DOHH2 (cell line): Measurements from ENCODE around the gene HPSE2.

Experiments
- H3F3A ChIP-seq: fragments of 200-600 bp; sonication (generic), shearing (Covaris generic); 2 replicates; pipeline ENCODE4 v1.6.0; 2016; ENCODE audit warnings: antibody characterized with exemption, mild to moderate bottlenecking; ENCODE audit not compliant: control insufficient read depth, insufficient read depth
- H3K27ac ChIP-seq: fragments of 200-600 bp; sonication (generic); 2 replicates; pipeline ENCODE4 v1.5.1; 2014; ENCODE audit warnings: low read depth, mild to moderate bottlenecking, low read length, moderate library complexity
- H3K27me3 ChIP-seq: fragments of 200-600 bp; sonication (generic); 2 replicates; pipeline ENCODE4 v1.6.1; 2014; ENCODE audit warnings: mild to moderate bottlenecking, low read length, mixed read lengths; ENCODE audit not compliant: control insufficient read depth
- H3K36me3 ChIP-seq: fragments of 200-600 bp; sonication (generic); 2 replicates; pipeline ENCODE4 v1.6.1; 2014; ENCODE audit warnings: mild to moderate bottlenecking, low read length, moderate library complexity, mixed read lengths; ENCODE audit not compliant: control insufficient read depth
- H3K4me1 ChIP-seq: fragments of 200-600 bp; sonication (generic); 2 replicates; pipeline ENCODE4 v1.6.1; 2014; ENCODE audit warnings: mild to moderate bottlenecking, low read length, mixed read lengths; ENCODE audit not compliant: control insufficient read depth
- H3K4me2 ChIP-seq: fragments of 200-600 bp; sonication (generic); 2 replicates; pipeline ENCODE4 v1.6.0; 2014; ENCODE audit warnings: mild to moderate bottlenecking, low read length, moderate library complexity
- H3K4me3 ChIP-seq: fragments of 200-600 bp; sonication (generic); 2 replicates; pipeline ENCODE4 v1.5.1; 2014; ENCODE audit warnings: mild to moderate bottlenecking, low read length, mixed read lengths
- H3K79me2 ChIP-seq: fragments of 200-600 bp; sonication (generic); 2 replicates; pipeline ENCODE4 v1.6.1; 2014; ENCODE audit warnings: mild to moderate bottlenecking, low read length, mixed read lengths; ENCODE audit not compliant: control insufficient read depth
- H3K9me2 ChIP-seq: fragments of 200-600 bp; sonication (generic); replicated peaks from 2 replicates; pipeline ENCODE4 v1.6.1; 2014; ENCODE audit warnings: mild to moderate bottlenecking, low read length, mixed read lengths; ENCODE audit not compliant: control insufficient read depth
- H3K9me3 ChIP-seq: fragments of 200-600 bp; sonication (generic); 2 replicates; pipeline ENCODE4 v1.6.1; 2014; ENCODE audit warnings: antibody characterized with exemption, low read length, mixed read lengths; ENCODE audit not compliant: control insufficient read depth, insufficient read depth
- H4K20me1 ChIP-seq: fragments of 200-600 bp; sonication (generic); 2 replicates; pipeline ENCODE4 v1.6.0; 2014; ENCODE audit warnings: low read depth, mild to moderate bottlenecking, antibody characterized with exemption, low read length, moderate library complexity; ENCODE audit not compliant: control insufficient read depth, insufficient read depth
- EZH2phosphoT487 ChIP-seq: fragments of 200-600 bp; sonication (generic); IDR thresholded peaks from 2 replicates; pipeline ENCODE4 v1.6.1; 2017; ENCODE audit warnings: borderline replicate concordance, mild to moderate bottlenecking, antibody characterized with exemption, low read length, moderate library complexity, mixed read lengths
- TF ChIP-seq, protein P1 (sequence below): fragments of 200-600 bp; sonication (generic); IDR thresholded peaks from one replicate; pipeline ENCODE4 v1.5.1; 2014; ENCODE audit warnings: antibody characterized with exemption, mild to moderate bottlenecking, low read depth, low read length; ENCODE audit not compliant: poor library complexity, severe bottlenecking

The HPSE2 gene

DNA sequence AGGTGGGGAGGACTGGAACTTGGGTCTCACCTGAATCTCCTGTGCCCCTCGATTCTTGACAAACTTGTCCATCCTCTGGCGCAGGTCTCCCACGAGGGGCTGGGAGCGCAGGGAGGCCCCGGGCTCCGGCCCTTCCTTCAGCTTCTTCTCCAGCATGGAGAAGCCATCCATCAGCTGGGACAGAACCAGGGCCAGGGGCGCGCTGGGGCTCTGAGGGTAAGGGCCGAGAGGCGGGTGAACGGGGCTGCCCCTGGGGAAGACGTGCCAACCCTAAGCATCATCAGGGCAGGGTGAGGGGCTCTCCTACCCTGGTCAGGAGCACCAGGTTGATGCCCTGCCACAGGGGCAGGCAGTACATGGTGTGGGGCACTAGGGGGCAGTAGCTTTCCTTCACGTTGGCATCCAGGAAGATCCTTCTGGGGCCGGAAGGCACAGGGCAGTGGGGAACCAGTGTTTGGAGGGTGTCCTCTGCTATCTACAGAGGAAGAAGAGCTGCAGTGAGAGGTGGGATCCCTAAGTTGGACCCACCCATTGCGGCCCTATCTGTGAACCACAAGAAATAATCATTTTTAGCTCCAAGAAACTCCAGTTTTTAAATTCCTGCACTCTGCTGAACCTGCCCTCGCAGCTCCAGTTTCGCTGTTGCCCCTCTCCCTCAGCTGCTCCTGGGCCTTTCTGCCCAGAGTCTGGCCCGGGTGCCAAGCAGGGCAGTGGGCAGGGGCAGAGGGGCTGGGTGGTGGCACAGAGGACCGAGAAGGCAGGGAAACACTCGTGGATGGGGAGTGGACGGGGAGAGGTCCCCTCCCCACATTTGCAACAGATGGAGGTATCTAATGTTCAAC, 809.9 kb downstream of the HPSE2 start:
- H3K4me2 ChIP-seq, result no peak overlapping the region
- H3K27ac ChIP-seq, result no peak overlapping the region
- TF ChIP-seq, protein P1, sequence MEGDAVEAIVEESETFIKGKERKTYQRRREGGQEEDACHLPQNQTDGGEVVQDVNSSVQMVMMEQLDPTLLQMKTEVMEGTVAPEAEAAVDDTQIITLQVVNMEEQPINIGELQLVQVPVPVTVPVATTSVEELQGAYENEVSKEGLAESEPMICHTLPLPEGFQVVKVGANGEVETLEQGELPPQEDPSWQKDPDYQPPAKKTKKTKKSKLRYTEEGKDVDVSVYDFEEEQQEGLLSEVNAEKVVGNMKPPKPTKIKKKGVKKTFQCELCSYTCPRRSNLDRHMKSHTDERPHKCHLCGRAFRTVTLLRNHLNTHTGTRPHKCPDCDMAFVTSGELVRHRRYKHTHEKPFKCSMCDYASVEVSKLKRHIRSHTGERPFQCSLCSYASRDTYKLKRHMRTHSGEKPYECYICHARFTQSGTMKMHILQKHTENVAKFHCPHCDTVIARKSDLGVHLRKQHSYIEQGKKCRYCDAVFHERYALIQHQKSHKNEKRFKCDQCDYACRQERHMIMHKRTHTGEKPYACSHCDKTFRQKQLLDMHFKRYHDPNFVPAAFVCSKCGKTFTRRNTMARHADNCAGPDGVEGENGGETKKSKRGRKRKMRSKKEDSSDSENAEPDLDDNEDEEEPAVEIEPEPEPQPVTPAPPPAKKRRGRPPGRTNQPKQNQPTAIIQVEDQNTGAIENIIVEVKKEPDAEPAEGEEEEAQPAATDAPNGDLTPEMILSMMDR, result peak; percentile 90
- TF ChIP-seq EZH2phosphoT487, result no peak
- H3K4me1 ChIP-seq, result no peaks in the 10 kb centered on the region
- no peaks in the 10 kb centered on the region for H3K27me3 ChIP-seq
- H3K79me2 ChIP-seq, result no peaks in the 10 kb centered on the region
- no peak overlapping the region for H3K4me3 ChIP-seq
- no peaks in the 10 kb centered on the region for H3K9me2 ChIP-seq
- no peaks in the 10 kb centered on the region for H4K20me1 ChIP-seq
- H3K36me3 ChIP-seq, result peaks cover 11% of the 10 kb centered on the region
- H3K9me3 ChIP-seq, result no peaks in the 10 kb centered on the region
- H3F3A ChIP-seq, result no peaks in the 10 kb centered on the region

DNA sequence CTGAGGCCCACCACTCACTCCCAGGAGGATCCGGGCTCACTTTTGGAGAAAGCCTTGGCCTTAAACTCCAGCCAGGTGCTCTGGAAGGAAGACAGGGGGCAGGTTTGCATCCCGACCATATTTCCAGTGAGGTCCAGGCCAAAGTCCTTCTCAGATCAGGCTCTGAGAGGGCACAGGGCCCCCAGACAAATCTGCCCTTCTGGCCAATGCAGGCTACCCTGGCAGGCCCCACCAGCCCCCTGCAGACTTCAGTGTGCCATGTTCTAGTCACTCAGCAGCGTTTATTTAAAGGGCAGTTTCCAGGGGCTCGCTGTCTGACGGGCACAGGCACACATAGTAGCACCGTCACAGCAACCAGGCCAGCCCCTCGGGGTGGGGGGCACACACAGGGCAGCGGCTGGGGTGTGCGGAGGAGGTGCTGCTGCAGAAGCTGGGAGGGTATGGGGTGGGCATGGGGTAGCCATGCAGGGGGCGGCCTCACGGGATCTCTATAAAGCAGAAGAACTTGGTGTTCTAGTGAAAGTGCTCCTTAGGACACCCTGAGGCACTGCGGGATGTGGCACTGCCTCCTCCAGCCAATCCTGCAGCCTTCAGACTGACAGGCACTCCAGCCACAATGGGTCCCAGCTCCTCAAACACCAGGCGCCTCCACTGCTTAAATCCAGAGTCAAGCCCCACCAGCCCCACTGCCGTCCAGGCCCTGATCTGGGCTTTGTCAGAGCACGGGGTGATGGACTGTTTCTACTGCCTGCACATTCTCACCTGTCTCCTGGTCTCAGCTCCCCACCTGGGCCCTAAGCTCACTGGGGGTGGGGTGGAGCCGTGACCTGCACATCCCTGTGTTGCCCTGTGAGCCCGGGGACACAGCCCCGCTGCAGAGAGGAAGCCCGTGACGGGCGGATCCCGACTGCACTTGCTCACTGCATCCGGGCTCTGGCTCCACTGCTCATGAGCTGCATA, 811.1 kb downstream of the HPSE2 start:
- H3K4me1 ChIP-seq, result no peaks in the 10 kb centered on the region
- H3K27me3 ChIP-seq, result no peaks in the 10 kb centered on the region
- no peak overlapping the region for H3K4me2 ChIP-seq
- TF ChIP-seq, protein P1, result no peak
- no peak for TF ChIP-seq EZH2phosphoT487
- H3K36me3 ChIP-seq, result peaks cover 7% of the 10 kb centered on the region; the same call in 1 of the 2 replicates
- no peaks in the 10 kb centered on the region for H4K20me1 ChIP-seq
- no peak overlapping the region for H3K4me3 ChIP-seq
- no peaks in the 10 kb centered on the region for H3K9me3 ChIP-seq
- H3F3A ChIP-seq, result no peaks in the 10 kb centered on the region
- H3K9me2 ChIP-seq, result no peaks in the 10 kb centered on the region
- no peaks in the 10 kb centered on the region for H3K79me2 ChIP-seq
- no peak overlapping the region for H3K27ac ChIP-seq

DNA sequence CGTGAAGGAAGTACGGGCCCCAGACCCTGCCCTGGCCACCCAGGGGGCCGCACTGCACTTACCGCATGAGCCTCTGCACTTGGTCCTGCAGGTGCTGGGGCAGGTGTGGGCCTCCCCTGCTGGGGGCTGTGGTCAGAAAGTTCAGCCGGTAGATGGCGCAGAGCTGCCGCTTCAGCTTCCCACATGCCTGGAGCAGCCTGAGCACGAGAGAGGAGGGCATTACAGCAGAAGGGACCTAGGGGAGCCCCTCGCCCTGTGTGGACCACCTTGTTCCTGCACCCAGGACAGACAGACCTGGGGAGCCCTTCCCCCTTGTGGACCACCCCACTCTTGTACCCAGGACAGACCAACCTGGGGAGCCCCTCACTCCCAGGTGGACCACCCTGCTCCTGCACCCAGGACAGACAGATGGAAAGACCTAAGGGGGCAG, 811.9 kb downstream of the HPSE2 start:
- no peak overlapping the region for H3K27ac ChIP-seq
- H3K4me3 ChIP-seq, result no peak overlapping the region
- peaks cover 10% of the 10 kb centered on the region; the same call in 1 of the 2 replicates for H3K36me3 ChIP-seq
- no peaks in the 10 kb centered on the region for H3K4me1 ChIP-seq
- H3K4me2 ChIP-seq, result no peak overlapping the region
- H4K20me1 ChIP-seq, result no peaks in the 10 kb centered on the region
- no peaks in the 10 kb centered on the region for H3F3A ChIP-seq
- no peaks in the 10 kb centered on the region for H3K9me2 ChIP-seq
- no peak for TF ChIP-seq EZH2phosphoT487
- TF ChIP-seq, protein P1, result no peak
- no peaks in the 10 kb centered on the region for H3K79me2 ChIP-seq
- no peaks in the 10 kb centered on the region for H3K27me3 ChIP-seq
- no peaks in the 10 kb centered on the region for H3K9me3 ChIP-seq
